Nucleus accumbens (tissue), 56 donors: ENCODE measurements around the gene MRPL55.

Experiments
- DNase-seq, 56 donors: peaks; one replicate each; lab custom pipeline; 2025; lab: John Stamatoyannopoulos, UW

Gene MRPL55

DNA sequence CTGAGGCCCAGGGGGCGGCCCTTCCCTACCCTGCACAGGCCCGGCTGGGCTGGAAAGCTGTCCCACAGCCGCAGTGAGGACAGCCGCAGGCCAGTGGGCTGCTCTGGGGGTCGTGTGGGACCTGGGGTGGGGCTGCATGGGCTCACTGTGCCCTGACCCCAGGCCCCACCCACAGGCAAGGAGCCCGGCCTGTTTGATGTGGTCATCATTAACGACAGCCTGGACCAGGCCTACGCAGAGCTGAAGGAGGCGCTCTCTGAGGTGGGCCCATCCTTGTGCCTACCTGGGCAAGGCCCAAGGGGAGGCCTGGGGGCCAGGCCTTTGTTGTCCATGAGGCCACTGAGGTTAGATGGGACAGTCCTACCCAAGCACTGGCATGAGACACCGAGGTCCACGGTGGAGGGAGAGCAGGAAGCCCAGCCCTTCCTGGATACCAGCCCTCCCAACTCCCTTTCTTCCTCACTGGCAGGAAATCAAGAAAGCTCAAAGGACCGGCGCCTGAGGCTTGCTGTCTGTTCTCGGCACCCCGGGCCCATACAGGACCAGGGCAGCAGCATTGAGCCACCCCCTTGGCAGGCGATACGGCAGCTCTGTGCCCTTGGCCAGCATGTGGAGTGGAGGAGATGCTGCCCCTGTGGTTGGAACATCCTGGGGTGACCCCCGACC, 39.2 kb upstream of the MRPL55 start:
- peak in 1 of 56 donors; percentile 13 for DNase-seq

DNA sequence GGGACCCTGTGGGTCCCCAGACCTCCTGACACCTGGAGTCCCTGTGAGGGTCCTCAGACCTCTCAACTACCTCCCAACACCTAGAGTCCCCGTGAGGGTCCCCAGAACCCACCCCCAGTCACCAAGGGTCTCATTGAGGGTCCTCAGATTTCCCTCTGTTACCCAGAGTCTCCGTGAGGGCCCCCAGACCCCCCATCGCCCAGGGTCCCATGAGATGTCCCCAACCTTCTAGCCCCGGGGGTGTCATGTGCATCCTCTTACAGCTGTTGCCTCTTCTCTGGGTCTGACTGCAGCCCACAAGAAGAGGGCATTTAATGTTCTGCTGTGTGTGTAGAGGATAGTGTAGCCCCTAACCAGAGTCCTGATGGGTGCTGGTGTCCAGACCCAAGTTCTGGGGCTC, 38.7 kb upstream of the MRPL55 start:
- no peak for DNase-seq

DNA sequence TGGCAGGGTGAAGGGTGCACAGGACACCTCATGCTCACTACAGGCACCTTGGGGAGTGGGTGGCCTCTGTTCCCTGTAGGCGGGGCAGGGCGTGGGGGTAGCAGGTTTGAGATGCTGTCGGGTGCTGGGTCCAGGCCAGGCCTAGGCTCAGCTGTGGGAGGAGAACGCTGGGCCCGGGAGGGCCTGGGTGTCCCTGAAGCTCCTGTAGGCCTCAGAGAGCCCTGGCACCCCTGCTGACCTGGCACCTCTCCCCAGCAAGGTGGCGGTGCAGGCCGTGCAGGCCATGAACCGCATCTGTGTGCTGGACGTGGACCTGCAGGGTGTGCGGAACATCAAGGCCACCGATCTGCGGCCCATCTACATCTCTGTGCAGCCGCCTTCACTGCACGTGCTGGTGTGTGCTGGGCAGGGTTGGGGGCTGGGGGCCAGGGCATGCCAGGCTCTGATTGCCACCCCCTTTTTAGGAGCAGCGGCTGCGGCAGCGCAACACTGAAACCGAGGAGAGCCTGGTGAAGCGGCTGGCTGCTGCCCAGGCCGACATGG, 38.1 kb upstream of the MRPL55 start:
- no peak for DNase-seq

DNA sequence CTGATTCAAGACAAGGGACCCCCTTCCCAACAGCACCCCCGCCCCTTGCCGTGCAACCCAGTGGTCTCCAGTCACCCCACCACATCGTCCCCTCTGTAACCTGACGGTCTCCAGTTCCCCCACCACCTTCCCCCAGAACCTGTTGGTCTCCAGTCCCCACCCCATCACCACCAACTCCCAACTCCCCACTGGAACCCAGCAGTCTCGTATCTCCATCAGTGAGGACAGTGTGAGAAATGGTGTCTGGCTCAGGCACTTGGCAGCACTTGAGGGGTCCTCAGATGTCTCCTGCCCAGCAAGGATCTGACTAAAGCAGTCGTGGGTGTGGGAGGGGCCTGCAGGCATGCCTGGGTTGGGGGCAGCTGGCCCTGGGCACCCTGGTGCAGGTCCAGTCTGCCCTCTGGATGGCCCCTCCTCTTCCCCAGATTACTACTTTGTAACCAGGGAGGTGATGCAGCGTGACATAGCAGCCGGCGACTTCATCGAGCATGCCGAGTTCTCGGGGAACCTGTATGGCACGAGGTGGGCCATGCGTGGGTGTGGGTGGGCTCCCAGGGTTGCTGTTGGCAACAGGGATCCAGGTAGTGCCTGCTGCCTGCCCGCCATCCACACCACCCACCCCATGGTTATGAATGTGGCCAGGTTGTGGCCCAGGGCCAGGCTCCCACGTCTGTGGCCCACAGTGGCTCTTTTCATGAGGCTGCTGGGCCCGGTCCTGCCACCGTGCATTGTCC, 37.5 kb upstream of the MRPL55 start:
- DNase-seq = no peak

DNA sequence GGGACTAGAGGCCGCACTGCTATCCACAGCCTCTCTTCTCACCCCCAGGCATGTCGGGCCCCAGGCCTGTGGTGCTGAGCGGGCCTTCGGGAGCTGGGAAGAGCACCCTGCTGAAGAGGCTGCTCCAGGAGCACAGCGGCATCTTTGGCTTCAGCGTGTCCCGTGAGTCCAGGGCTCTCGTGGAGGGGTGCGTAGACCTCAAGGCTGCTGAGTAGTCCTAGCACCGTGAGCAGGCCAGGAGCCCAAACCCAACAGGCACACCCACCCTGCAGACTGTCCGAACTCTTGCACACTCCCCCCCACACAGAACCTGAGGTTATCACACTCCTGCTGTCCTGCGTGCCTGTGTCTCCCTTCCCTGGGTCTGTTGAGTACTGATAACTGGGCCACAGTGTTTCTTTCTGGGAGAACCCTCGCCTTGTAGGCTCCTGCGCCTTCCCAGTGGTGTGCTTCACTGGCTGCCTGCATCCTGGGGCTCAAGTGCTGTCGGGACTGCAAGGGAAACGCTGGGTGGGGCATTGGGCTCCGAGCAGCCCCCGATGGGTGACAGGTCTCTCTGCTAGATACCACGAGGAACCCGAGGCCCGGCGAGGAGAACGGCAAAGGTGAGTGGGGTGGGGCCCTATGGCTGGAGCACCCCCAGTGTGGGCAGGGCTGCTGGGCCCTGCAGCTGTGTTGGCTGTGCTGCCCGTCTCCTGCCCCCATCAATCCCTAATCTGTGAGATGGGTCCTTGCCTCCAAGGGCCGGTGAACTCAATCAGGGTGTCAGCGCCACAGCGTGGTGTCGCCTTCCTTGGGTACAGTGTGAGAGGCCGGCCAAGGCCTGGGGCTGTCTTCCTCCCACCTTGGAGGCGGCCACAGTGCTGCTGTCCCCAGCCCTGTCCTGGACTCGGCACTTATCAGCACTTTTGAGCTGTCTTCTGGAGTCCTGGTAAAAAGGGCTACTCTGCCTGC, 36.6 kb upstream of the MRPL55 start:
- DNase-seq = no peak

DNA sequence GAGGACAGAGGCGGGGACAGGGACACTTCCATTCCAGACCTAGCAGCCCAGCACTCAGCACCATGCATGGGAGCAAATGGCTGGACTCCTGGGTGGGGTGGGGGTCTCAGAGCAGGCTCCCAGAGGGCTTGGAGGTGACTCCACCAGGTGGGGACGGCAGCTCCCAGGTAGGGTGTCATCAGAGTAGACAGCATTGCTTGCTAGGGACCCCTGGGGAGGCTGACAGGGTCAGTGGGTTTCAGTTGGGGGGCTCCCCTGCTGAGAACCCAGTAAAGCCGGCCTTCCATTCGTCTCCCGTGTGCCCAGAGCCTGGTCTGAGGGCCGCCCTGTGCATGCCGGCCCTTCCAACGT, 35.9 kb upstream of the MRPL55 start:
- DNase-seq = no peak

DNA sequence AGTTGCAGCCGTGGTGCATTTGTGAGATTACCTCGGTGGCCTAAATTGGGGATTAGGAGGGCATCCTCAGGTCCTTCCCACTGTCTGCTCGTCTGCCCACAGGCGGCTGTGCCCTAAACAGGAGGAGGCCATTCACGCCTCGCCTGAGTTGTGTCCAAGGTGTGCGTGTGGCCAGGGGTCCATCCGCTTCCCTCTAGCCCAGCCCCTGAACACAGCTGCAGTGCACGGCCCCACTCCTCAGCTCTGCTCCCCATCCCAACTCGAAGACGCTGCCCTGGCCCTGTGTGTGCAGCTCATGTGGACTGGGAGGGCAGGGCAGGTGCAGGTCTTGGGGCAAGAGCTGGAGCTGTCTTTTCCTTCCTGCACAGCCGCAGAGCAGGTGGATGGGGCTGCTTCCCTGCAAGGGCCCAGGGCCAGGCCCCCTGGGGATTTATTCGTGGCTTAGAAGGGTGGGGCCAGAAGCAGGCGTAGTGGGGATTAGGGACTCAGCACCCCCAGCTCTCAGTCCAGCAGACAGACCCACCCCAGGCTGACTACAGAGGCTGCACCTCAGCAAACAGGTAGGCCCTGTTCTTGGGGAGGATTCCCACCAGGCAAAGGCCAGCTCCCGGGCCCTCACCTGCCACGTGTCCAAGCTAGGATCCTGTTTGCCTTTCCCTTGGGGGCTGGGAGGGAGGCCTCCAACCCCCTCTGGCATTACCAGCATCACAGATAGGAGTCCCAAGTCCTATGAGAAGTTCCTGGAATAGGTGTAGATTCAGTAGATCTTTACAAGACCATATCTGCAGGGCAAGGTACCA, 35.3 kb upstream of the MRPL55 start:
- no peak for DNase-seq

DNA sequence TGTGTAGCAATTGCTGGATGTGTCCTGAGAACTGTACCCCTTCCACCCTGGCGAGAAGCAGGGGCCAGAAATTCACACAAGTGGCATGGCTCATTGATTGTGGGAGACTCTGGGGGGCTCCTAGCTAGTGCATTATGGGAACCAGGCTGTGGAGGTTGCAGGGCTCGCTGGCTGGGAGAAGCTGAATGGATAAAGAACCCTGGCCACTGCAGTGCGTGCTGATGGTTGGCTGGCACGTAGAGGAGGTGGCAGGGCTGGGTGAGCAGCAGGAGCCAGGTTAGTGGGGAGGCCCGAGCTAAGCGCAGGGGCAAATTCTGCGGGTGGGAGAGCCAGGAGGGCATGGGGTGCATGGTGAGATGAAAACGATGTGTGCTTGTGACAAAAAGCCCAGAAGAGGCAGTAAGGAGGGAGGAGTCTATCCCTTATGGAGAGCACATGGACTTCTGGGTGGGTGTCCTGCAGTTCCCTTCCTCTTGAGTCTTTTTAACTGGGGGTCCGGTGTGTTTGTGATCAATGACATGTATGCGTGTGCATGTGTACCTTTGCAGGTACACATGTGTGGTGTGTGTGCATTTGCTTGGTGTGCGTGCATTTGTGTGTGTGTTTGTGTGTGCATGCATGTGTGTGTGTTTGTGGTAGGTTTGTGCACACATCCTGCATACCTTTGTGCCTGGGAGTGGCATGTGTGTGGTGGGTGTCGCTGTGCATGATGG, 34.5 kb upstream of the MRPL55 start:
- DNase-seq = no peak

DNA sequence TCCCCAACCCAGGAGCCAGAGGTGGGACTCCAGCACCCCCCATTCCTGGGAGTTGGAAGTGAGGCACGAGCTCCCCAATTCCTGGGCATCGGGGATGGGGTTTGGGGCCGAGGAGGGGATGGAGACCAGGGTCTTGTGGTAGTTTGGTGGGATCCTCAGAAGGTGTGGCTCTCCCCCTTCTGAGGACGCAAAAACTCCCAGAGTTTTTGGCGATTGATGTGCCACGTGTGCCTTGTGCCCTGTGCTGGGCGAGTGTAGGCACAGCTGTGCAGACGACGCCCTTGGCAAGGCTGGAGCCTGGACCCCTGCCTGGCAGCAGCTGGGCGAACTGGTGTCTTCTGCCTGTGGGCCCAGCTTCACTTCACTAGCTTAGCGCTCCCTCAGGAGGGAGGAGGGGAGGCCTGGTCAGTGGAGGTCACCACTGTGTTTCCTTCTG, 33.6 kb upstream of the MRPL55 start:
- peak in 3 of 56 donors; percentile 26 to 40 (median 29) for DNase-seq

DNA sequence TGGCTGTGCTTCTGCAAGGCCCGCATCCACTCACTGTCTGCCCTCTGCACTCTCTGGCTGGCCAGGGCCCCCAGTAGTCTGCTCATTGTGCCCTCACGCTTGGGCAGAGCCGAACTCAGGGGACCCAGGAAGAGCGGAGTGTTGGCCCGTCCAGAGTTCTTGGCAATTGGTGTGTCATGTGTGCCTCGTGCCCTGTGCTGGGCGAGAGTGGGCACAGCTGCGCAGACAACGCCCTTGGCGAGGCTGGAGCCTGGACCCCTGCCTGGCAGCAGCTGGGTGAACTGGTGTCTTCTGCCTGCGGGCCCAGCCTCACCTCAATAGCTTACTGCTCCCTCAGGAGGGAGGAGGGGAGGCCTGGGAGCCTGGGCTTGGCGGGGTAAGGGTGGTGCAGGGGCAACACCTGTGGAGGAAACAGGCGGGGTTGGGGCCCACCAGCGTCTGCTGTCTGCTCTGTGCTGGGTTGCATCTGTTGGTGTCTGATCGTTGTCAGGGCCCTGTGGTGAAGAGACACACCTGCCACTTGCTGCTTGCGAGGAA, 33.1 kb upstream of the MRPL55 start:
- DNase-seq = no peak

DNA sequence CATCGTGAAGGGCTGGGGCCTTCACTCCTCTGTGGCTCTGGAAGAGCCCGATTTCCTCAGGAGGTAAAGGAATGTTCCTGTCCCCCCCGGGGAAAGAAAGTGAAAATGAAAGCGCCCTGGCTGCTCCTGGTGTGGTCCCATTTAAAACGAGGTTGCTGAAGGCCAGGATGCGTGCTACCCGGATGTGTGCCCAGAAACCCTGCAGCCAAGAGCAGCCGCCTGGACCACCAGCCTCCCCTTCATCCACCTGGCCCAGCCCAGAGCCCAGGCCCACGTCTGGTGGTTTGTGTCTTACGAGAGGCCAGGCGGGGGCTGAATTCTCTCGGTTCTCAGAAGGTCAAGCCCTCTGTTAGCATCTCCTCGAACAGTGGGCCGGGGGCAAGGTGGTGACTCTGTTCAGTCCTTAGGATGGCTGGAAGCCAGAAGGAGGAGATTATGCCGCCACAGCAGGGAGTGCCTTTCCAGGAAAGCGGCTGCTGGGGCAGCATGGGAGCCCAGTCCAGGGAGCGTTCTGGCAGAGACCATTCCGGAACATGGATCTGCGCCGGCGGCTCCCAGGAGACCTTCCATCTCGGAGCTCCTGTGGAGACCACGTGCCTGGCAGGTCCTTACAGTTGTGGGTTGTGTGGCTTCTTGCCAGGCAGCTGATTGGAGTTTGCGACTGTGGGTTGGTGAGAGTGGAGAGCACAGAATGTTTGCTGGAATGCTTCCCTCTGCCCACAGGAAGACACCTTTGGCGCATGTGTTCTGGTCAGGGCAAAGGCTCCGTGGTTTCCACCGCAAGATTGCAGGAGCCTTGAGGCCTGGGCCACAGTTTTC, 32.3 kb upstream of the MRPL55 start:
- peak in 1 of 56 donors; percentile 30 for DNase-seq

DNA sequence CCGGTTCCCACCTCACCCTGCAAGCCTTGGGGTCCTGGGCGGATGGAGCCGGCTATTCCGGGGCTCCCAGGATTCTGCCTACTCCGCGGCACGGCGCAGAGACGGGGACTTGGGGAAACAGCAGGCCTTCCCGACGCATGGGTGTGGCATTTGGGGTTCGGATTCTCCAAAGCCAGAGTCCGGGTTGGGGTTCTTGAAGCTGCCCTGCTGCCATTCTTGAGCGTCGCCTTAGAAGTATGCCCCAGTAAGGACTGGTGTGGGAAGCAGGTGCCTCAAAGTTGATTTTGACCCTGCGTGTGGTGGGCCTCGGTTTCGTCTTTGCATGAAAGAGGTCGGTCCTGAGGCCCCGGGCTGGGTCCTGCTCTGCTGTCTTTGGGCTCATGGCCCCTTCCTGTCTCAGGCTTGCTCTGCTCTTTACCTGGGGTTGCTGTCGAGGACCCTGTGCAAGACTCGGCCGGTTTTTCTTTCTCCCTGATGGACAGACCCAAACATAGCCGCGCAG, 31.7 kb upstream of the MRPL55 start:
- no peak for DNase-seq

DNA sequence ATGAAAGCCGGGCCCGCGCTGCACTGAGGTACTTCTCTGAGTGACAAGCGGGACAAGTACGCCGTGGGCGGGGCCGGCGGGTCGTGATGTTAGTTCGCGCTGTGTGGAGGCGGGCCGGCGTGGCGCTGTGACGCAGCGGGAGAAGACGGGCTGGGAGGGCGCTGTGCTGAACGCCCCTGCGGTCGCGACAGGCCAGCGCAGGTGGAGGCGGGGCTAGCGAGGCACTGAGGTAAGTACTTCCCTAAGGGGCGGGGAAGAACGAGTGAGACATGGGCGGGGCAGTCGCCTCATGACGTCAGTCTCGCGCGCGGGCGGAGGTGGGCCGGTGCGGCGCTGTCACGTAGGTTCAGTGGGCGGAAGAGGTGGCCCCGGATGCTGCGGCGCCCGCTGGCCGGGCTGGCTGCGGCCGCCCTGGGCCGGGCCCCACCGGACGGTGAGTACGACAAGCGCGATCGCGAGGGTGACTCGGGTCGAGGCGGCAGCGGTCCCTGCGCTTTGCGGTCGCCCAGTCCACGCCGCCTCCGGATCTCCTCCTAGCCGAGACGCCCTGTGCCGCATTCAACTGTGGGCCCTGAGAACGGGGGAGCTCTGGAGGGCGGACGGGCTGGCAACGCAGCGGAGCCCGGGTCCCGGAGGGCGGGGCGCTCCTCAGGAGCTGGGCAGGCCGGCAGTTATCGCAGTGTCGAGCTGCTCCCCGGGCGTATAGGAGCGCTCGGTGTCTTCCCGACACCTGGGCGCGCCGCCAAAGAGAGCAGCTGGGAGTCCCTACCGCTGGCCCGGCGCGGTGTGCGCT, 31.0 kb upstream of the MRPL55 start, which contains the start of gene GUK1:
GUK1 (plus strand) TSS at position 349 of the 793 bp plus-strand sequence; CDS start at position 373, 24 bp downstream.
- peak; percentile 68 to 100 (median 98) for DNase-seq

DNA sequence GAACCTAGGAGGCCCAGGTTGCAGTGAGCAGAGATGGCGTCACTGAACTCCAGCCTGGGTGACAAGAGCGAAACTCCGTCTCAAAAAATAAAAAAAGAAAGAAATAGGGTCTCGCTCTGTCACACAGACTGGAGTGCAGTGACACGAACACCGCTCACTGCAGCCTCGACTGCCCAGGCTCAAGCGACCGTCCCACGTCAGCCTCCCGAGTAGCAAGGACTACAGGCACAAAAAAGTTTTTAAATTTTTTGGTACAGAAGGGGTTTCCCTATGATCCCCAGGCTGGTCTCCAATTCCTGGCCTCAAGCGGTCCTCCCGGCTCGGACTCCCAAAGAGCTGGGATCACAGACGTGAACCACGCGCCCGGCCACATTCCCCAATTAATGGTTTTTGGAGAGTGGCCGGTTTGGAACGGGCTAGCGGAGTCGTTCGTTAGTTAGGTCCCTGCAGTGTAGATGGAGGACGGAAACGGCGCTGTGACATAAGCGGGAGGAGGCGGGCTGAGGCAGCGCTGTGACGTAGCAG, 30.4 kb upstream of the MRPL55 start:
- no peak for DNase-seq

DNA sequence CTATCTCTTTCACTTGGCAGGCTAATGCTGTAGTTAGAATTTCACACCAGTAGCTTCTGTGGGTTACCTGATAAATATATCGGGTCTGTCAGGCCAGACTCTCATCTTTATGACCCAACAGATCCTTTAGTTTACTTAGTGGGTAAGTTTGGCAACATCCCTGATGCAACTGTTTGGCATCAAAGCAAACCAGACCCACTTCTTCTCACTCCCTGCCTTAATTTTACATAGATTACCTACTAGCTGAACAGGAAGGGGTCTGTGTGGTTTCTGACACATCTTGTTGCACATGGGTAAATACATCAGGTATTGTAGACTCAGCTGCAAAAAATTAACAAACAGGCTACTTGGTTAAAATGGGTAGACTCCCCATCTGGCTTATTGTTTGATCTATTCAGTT, 27.8 kb upstream of the MRPL55 start:
- DNase-seq = no peak

DNA sequence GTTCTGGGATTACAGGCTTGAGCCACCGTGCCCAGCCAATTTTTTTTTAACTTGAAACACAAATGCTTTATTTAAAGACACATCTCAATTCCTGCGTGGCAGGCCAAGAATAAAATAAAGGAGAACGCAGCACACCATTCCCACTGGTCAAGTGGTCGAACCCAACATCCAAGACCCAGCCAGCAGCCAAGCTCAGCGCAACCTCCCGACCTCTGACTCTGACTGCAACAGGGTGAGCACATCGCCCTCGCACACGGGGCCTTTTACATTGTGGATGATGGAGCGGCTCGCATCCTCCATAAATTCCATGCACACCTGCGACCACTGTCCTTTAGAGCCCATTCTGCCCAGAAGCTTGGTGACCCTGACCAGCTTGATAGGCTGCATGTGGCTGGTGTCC, 25.5 kb upstream of the MRPL55 start:
- no peak for DNase-seq

DNA sequence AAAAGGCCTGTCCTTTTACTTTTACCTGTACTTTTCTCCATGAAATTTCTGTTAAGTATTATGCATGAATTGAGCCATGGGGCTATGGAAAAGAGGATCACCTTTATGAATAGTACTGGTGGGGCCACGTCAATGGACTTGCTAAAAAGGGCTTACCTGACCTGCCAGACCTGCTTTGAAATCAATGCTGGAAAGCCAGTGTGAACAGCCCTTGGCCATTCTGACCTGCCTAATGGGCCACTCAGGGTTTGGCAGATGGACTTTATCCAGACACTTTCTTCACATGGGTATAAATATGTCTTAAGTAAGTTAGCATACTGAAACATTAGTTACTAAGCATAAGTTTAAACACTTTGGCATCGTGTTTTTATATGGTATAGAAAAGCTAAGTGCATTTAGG, 22.7 kb upstream of the MRPL55 start:
- no peak for DNase-seq
